ENCODE results near the gene HYAL3. TPM values are rescaled to one million over a fixed set of nuclear protein-coding genes. Genes with fewer than 3 reads are reported as not detected.

HYAL3 gene
- total and polyA plus RNA-seq, 2 of the 13 experiments (the other 11 are each of a cell fraction or from before 2014, with no cell fraction given), result 5.5 to 10.4 TPM

GRCh38 chr3:50325113-50325480 lies 25.9 kb upstream of the HYAL3 start:
- intact Hi-C loops (cut with micrococcal nuclease; ENCODE audit: unreplicated experiment), result no loop called here
- Histone ChIP-seq H3K9ac (ENCODE audit: insufficient read depth, low read depth, low read length) (no peak overlapping the region), H3K27me3 (ENCODE audit: control insufficient read depth in 1 of 2, insufficient read depth in 2 of 2, low read length in 2 of 2) (no peaks in the 10 kb centered on the region; a peak in 1 of 5 replicates), H3K27ac (ENCODE audit: extremely low read length, insufficient read depth, low read length) (no peak overlapping the region), H3K4me1 (ENCODE audit: insufficient read depth, low read length) (peaks cover 65% of the 10 kb centered on the region), H3K4me3 (replicated peaks in 1 of 3; ENCODE audit: insufficient read depth in 1 of 3, low read depth in 2 of 3, low read length in 3 of 3) (no peak overlapping the region), H3K36me3 (replicated peaks in 1 of 2; ENCODE audit: control insufficient read depth in 1 of 2, insufficient read depth in 2 of 2, low read length in 2 of 2) (peaks cover 1 to 17% of the 10 kb centered on the region in 2 experiments), H2AFZ (ENCODE audit: low read length) (no peak overlapping the region), H3K4me2 (ENCODE audit: low read depth, low read length) (no peak overlapping the region), H4K20me1 (ENCODE audit: insufficient read depth, low read length) (no peaks in the 10 kb centered on the region), H3K79me2 (ENCODE audit: insufficient read depth, low read length) (peaks cover 21% of the 10 kb centered on the region), H3K9me3 (ENCODE audit: low read length) (no peaks in the 10 kb centered on the region)
- no TSS peak for BruUV-seq (replicated peaks)
- POLR2A ChIA-PET, result interaction anchor here (0.5 to 13.0 kb wide), 5 partner anchors 11 to 61 kb away, joined by 3 to 222 read pairs (median 5); partner anchors contain the start of genes HYAL1, HYAL3, LSMEM2 and NAA80
- CTCF ChIA-PET (ENCODE audit: low intra/inter-chr PET ratio, low total read pairs), result interaction anchor here (1.1 to 1.5 kb wide), 4 partner anchors 22 to 67 kb away, joined by 4 to 14 read pairs (median 7); partner anchors contain the start of genes HYAL1 and IFRD2
- in situ Hi-C loops (cut with HindIII; ENCODE audit: extremely low pct_ligation_motif_present, low pct_unique_long_range_greater_than_20kb), result no loop called here
- WGBS (ENCODE audit: low lambda C conversion rate), result 86% methylated on average over 1 of the region's 2 CpGs
- ATAC-seq, result no peak
- no peak for FAIRE-seq
- no peak for DNase-seq (ENCODE audit: low spot score)
- TF ChIP-seq CCDC6 (CRISPR knock-in tag; IDR thresholded peaks at IDR 0.05), result no peak
- no peak for TF ChIP-seq ZNF367 (CRISPR knock-in tag; IDR thresholded peaks at IDR 0.05; ENCODE audit: borderline replicate concordance)
- no peak for TF ChIP-seq ELF3 (CRISPR knock-in tag; IDR thresholded peaks at IDR 0.05)
- TF ChIP-seq ZNF329 (CRISPR knock-in tag; IDR thresholded peaks at IDR 0.05; ENCODE audit: low read depth), result no peak
- TF ChIP-seq NCOA5 (CRISPR knock-in tag; IDR thresholded peaks at IDR 0.05), result no peak
- TF ChIP-seq FOXK2 (IDR thresholded peaks at IDR 0.05), result no peak
- TF ChIP-seq MED13 (CRISPR knock-in tag; IDR thresholded peaks at IDR 0.05), result no peak
- no peak for TF ChIP-seq ERF (CRISPR knock-in tag; IDR thresholded peaks at IDR 0.05)
- TF ChIP-seq, protein P1, sequence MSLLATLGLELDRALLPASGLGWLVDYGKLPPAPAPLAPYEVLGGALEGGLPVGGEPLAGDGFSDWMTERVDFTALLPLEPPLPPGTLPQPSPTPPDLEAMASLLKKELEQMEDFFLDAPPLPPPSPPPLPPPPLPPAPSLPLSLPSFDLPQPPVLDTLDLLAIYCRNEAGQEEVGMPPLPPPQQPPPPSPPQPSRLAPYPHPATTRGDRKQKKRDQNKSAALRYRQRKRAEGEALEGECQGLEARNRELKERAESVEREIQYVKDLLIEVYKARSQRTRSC (CRISPR knock-in tag; IDR thresholded peaks at IDR 0.05; ENCODE audit: low read depth), result no peak
- TF ChIP-seq POLR2A (IDR thresholded peaks at IDR 0.05; ENCODE audit: insufficient read depth in 1 of 2, low read depth in 2 of 2, low read length in 2 of 2), result no peak
- TF ChIP-seq, protein P2, sequence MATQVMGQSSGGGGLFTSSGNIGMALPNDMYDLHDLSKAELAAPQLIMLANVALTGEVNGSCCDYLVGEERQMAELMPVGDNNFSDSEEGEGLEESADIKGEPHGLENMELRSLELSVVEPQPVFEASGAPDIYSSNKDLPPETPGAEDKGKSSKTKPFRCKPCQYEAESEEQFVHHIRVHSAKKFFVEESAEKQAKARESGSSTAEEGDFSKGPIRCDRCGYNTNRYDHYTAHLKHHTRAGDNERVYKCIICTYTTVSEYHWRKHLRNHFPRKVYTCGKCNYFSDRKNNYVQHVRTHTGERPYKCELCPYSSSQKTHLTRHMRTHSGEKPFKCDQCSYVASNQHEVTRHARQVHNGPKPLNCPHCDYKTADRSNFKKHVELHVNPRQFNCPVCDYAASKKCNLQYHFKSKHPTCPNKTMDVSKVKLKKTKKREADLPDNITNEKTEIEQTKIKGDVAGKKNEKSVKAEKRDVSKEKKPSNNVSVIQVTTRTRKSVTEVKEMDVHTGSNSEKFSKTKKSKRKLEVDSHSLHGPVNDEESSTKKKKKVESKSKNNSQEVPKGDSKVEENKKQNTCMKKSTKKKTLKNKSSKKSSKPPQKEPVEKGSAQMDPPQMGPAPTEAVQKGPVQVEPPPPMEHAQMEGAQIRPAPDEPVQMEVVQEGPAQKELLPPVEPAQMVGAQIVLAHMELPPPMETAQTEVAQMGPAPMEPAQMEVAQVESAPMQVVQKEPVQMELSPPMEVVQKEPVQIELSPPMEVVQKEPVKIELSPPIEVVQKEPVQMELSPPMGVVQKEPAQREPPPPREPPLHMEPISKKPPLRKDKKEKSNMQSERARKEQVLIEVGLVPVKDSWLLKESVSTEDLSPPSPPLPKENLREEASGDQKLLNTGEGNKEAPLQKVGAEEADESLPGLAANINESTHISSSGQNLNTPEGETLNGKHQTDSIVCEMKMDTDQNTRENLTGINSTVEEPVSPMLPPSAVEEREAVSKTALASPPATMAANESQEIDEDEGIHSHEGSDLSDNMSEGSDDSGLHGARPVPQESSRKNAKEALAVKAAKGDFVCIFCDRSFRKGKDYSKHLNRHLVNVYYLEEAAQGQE (IDR thresholded peaks at IDR 0.05; ENCODE audit: borderline replicate concordance in 1 of 2, low read depth in 1 of 2, low read length in 2 of 2), result no peak
- TF ChIP-seq RFX5 (IDR thresholded peaks at IDR 0.05; ENCODE audit: low read depth, low read length), result no peak
- no peak for TF ChIP-seq HHEX (CRISPR knock-in tag; IDR thresholded peaks at IDR 0.05)
- TF ChIP-seq TFDP1 (CRISPR knock-in tag; IDR thresholded peaks at IDR 0.05; ENCODE audit: borderline replicate concordance), result no peak
- TF ChIP-seq ZNF430 (CRISPR knock-in tag; IDR thresholded peaks at IDR 0.05), result no peak
- TF ChIP-seq ZNF710 (CRISPR knock-in tag; IDR thresholded peaks at IDR 0.05; ENCODE audit: borderline replicate concordance), result no peak
